NCI-H526 treated with DMSO at 0.1 percent for 48 hours (cell line): ENCODE data around the gene ENOSF1.

Experiments
- DNase-seq: peaks from one replicate; lab custom pipeline; 2025; lab: John Stamatoyannopoulos, UW

ENOSF1 gene

DNA sequence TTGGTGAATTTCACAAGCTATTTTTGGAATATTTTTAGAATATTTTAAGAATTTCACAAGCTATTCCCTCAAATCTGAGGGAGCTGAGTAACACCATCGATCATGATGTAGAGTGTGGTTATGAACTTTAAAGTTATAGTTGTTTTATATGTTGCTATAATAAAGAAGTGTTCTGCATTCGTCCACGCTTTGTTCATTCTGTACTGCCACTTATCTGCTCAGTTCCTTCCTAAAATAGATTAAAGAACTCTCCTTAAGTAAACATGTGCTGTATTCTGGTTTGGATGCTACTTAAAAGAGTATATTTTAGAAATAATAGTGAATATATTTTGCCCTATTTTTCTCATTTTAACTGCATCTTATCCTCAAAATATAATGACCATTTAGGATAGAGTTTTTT is 39.1 kb downstream of the ENOSF1 start:
- no peak for DNase-seq

DNA sequence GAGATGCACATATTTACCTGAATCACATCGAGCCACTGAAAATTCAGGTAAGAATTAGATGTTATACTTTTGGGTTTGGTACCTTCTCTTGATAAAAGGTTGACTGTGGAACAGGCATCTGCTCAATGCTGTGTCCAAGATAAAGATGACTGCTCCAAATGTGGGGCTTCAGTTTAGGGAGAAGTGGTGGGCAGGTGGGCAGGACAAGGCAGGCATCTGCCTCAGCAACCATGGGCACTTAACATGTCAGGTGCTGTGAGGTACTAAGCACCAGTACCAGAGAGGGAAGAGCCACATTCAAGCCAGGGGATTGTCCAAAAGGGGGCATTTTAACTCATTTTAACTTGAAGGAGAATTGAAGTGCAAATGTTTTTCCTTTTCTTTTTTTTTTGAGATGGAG is 41.0 kb downstream of the ENOSF1 start:
- DNase-seq: no peak

DNA sequence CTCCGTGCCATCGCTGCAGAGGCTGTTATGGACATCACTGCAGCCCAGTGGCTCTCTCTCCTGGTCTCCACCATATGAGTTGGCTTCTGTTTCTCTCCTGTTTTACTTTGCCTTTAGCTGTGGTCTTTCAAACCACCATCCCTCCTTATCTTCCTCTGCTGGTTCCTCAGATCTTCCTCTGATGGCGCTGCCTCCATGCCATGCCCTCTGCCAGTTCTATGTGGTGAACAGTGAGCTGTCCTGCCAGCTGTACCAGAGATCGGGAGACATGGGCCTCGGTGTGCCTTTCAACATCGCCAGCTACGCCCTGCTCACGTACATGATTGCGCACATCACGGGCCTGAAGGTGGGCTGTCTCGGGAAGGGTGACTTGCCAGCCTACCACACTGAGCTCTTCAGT is 41.9 kb downstream of the ENOSF1 start:
- no peak for DNase-seq

DNA sequence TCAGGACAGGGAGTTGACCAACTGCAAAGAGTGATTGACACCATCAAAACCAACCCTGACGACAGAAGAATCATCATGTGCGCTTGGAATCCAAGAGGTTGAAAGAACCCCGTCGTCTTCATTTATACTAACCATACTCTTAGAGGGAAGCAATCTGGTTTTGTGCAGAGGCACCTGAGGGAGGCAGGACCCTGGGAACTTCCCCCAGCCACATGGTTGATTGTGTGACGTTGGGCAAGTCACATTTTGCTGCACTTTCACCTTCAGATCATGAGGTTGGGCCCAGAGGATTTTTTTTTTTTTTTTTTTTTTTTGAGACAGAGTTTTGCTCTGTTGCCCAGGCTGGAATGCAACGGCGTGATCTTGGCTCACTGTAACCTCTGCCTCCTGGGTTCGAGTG is 43.4 kb downstream of the ENOSF1 start:
- no peak for DNase-seq

DNA sequence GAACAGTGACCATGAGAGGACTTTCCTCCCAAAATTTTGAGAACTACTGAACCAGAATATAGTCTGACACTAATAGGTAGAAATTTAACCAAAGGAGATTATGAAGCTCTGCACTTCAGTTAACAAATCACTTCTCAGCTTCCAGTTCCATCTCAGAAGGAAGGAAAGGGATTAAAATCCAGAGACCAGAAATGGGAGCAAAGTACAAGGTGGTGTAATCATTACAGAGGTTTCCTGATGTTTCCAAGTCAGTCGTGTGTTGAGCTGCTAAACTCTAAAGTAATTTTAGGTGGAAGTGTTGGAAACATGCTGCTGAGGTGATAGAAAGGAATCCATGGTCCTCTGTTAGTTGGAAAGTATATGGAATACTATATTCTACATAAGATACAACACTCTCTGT is 44.2 kb downstream of the ENOSF1 start:
- DNase-seq: no peak

DNA sequence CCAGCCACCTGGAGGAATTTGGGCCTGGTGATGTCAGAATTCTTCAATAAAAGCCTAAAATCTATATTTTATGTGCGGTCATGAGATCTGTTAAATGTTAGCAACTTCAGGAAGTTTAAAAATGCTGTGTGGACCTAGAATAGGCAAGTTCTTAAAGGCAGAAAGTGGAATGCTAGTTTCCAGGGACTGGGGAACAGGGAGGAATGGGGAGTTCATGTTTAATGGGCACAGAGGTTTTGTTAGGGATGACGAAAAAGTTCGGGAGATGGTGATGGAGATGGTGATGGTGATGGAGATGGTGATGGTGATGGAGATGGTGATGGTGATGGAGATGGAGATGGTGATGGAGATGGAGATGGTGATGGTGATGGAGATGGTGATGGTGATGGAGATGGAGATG is 45.8 kb downstream of the ENOSF1 start:
- no peak for DNase-seq

DNA sequence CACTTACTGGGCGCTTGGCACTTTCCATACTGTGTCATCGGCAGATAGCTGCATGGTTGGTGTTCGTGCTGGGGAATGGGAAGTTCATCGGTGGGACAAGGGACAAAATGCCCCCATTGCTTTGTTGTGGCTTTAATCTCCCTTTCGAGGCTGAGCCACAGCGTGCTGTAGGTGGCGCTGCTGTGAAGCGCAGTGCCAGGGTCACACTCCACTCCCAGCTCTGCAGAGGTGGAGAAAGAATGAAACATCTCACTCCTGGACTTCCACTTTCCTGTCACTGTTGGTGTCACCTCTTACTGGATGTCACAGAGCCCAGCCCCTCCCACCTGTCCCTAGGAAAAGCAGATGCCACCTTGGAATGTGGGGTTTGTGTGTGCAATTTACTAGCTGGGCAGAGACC is 46.3 kb downstream of the ENOSF1 start:
- DNase-seq: no peak

DNA sequence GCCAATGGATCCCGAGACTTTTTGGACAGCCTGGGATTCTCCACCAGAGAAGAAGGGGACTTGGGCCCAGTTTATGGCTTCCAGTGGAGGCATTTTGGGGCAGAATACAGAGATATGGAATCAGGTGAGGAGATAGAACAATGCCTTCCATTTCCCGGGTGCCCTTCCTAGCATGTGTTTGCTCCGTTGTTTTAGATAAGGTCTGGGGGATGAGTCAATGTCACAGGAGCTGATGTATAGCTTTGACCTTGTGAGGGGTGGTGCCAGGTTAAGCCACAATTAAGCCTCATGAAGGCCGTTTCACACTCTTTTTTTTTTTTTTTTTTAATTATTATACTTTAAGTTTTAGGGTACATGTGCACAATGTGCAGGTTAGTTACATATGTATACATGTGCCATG is 50.2 kb downstream of the ENOSF1 start:
- no peak for DNase-seq

DNA sequence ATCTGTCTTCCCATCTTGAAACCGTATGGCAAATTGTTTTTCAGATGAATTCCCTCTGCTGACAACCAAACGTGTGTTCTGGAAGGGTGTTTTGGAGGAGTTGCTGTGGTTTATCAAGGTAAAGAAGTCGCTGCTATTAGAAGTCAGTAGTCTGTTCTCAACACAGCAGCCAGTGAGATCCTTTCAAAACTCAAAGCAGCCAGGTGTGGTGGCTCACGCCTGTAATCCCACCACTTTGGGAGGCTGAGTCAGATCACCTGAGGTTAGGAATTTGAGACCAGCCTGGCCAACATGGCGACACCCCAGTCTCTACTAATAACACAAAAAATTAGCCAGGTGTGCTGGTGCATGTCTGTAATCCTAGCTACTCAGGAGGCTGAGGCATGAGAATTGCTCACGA is 52.8 kb downstream of the ENOSF1 start:
- no peak for DNase-seq

DNA sequence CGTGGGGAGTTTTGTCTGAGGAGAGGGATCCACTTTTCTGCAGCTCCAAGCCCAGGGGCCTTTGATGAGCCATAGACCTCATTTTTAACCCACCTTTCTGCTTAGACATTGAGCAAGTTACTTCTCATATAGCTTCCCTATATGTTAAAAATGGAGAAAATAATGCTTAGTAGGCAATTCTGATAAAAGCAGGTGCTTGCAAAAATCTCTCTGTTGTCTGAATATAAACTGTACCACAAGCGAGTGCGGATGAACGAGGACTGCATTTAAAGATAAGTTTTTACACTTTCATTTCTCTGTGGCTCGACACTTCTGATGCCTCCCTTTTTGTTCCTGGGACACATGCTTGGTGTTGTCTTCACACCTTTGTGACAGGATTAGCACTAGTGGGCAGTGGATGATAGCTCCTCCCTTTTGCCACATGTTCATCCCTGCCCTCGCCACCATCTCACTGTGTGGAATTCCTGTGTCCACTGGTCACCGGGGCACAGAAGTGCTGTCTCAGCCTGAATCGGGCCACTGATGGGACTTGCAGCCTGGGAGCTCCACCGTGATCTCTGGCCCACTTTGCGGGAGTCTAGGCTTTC is 53.4 kb downstream of the ENOSF1 start:
- DNase-seq: no peak

DNA sequence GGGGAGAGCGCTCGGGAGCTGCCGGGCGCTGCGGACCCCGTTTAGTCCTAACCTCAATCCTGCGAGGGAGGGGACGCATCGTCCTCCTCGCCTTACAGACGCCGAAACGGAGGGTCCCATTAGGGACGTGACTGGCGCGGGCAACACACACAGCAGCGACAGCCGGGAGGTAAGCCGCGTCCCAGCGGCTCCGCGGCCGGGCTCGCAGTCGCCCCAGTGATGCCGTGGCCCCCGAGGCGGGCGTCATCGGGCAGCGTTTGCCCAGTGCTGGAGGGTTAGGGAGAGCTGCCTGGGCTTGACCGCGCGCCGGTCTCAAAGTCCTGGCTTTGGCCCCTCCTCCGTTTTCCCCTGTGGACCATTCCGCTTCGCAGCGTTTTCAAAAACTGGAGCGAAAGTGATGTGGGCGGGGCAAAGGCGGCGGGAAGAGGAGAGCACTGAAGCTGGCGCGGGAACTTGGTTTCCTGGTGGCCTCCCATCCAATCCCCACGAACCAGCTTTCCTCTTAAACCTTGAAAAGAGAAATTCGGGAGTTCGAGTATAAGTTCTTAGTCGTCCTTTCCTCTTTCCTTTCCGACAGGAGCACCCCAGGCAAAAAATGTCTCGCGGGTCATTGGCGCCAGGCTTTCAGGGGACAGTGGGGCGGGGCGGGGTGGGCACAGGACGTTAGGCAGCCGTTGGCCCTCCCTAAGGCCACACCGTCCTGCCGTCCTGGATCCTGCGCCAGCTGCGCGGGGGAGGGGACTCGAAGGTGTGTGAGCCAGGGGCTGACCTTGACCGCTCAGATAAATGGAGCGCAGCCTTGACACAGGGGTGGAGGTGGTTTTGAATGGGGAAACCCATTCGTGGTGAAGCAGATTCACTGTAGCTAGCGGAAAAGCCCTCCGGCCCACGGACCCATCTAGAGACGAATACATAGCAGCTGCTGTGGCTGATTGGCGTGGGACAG is 54.2 kb downstream of the ENOSF1 start:
- DNase-seq: peak; percentile 46

DNA sequence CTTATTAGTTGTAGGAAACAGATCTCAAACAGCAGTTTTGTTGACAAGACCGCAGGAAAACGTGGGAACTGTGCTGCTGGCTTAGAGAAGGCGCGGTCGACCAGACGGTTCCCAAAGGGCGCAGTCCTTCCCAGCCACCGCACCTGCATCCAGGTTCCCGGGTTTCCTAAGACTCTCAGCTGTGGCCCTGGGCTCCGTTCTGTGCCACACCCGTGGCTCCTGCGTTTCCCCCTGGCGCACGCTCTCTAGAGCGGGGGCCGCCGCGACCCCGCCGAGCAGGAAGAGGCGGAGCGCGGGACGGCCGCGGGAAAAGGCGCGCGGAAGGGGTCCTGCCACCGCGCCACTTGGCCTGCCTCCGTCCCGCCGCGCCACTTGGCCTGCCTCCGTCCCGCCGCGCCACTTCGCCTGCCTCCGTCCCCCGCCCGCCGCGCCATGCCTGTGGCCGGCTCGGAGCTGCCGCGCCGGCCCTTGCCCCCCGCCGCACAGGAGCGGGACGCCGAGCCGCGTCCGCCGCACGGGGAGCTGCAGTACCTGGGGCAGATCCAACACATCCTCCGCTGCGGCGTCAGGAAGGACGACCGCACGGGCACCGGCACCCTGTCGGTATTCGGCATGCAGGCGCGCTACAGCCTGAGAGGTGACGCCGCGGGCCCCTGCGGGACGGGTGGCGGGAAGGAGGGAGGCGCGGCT is 55.0 kb downstream of the ENOSF1 start, which contains the start of gene TYMS:
Gene TYMS, plus strand, starts transcription at position 343 of the 690 bp plus-strand sequence. Its CDS starts 90 bp downstream, at position 433.
- peak; percentile 81 for DNase-seq

DNA sequence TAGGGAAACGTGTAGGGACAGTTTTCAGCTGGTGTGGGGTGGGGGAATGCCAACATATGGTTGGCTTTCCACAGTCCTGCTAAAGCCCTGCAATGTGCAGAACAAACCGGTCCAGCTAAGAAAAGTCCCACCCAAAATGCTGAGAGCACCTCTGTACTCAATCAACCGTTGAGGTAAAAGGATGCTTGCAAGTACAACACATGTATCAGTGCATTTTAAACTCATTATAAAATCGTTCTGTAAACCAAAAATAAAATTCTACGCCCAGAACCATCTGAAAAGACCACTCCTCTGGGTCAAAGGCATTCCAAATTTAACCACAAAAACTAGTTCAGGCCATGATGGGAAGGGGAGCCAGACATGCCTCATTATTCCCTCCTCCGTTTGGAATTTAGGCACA is 57.0 kb downstream of the ENOSF1 start:
- DNase-seq: no peak

DNA sequence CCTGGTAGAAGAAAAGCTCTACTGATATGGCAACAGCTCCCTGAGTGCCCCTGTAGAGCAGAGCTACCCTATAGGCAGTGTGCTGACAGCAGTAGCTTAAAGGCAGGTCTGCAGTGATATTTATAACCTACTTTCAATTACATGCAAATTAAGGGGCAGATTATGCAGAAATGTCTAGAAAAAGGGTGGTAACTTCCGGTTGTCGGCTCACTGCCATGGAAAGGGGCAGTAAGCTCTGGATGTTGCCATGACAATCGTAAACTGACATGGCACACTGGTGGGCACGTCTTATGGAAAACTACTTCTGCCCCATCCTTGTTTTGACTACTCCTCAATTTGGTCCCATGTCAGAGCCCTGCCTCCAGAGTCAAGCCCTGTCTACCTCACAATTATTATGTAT is 57.8 kb downstream of the ENOSF1 start:
- DNase-seq: no peak

DNA sequence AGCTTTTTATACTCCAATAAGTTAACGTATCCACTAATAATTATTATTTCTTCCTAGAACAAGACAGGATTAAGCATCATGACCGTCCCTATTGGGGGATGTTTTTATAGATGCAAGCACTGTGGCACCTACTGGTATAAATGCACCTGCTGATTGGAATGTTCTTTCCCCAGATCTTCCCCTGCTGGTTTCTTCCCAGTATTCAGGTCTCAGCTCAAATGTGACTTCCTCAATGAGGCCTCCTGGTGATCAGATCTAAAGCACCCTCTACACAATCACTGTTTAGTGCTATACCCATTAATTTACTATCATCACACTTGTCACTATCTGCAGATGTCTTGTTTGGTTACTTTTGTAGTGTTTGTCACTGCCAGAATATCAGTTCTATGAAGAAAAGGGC is 58.9 kb downstream of the ENOSF1 start:
- DNase-seq: no peak

DNA sequence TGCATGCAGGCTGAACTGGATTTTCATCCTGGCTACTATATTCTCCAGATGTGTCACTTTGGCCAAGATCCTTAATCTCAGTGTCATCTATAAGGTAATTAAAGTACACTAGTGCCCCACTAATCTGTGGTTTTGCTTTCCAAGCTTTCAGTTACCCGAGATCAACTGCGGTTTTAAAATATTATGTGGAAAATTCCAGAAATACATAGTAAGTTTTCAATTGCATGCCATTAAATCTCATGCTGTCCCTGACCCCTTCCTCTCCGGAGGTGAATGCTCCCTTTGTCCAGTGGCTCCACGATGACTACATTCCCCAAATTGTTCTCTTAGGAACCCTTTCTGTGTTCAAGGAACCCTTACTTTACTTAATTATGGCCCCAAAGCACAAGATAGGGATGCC is 60.3 kb downstream of the ENOSF1 start:
- no peak for DNase-seq

DNA sequence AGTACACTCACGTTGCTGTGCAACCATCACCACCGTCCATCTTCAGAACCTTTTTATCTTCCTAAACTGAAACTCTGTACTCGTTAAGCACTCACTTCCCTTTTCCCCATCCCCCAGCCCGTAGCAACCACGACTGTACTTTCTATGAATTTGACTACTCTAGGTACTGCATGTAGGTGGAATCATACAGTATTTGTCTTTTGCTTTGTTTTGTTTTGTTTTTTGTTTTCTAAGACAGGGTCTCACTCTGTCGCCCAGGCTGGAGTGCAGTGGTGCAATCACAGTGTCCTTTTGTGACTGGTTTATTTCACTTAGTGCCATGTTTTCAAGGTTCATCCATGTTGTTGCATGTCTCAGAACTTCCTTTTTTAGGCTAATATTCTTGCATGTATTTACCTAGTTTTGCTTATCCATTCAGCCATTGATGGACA is 62.0 kb downstream of the ENOSF1 start:
- DNase-seq: no peak

DNA sequence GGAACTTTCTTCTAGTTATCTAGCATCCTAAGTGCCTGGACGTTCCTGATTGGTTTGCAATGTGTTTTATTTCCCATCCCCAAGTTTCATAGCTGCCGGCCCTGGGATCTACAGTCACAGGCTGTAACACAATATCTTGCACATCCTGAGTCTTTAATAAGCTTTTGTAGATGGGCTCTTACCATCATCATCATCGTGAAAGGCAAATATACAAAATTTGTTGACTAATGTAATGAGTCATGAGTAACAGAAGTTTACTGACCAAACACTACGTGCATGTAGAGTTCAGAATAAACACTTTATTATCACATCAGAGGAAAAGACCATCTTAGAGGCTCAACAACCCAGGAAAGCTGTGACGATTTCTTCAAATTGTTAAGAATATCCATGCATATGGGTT is 63.1 kb downstream of the ENOSF1 start:
- DNase-seq: no peak

DNA sequence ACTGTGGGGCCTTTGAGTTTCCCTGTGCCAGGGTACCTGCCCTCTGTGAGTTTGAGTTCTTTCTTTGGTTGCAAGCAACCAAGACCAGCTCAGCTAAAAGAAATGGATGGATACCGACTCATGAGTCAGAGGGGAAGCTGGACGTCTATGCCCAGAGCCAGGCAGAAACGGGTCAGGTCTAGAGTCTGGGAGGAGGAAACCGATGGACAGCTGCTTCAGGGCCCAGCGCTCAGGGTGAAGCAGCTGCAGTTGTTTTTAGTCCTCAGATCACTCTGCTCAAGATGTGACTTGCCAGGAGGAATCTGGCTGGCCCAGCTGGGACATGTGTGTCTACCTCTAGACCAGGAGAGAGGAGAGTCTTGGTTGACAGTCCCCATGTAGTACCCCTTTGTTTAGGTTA is 65.1 kb downstream of the ENOSF1 start:
- no peak for DNase-seq

DNA sequence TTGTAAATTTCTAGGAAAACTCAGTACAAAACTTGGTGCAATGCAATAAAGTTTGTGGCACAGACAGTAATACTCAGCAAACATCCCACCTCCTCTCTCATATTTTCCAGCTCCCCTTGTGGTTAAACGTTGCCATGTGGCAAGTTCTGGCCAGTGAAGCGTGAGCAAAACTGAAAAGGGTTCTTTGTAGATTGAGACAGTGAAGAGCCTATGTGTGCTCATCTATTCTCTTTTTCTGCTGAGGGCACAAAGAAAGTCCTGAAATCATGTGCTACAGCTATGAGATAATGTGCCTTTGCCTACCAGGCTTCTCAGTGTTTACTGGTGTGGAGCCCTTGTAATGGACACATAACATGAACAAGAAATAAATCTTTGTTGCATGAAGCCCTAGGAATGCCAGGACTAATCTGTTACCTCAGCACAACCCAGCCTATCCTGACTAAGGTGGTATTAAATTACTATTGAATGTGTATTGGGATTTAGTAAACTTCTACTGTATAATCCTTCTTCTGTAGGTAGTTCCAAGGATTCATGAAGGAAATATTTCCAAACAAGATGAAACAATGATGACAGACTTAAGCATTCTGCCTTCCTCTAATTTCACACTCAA is 67.9 kb downstream of the ENOSF1 start:
- peak; percentile 38 for DNase-seq

DNA sequence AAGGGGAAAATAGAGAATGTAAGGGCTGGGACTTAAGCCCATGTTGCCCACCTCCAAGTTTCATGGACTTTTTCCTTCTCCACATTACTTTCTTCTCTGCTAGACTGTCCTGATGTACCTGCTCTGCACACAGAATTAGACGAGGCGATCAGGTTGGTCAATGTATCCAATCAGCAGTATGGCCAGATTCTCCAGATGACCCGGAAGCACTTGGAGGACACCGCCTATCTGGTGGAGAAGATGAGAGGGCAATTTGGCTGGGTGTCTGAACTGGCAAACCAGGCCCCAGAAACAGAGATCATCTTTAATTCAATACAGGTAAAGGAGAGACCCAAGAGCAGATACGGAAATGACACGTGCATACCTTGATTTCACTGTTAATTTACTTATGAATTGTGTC is 71.2 kb downstream of the ENOSF1 start:
- no peak for DNase-seq

DNA sequence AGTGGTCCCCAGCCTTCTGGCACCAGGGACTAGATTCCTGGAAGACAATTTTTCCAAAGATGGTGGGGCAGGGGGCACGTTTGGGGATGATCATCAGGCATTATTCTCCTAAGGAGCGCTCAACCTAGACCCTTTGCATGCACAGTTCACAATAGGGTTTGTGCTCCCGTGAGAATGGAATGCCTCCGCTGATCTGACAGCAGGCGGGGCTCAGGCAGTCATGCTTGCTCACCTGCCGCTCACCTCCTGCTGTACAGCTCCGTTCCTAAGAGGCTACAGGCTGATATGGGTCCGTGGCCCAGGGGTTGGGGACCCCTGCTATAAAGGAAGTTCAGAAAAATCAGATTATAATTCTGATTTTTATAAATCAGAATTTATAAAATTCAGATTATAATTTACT is 77.3 kb downstream of the ENOSF1 start:
- no peak for DNase-seq
